ENCODE data around the gene ADAM19.

The ADAM19 gene

DNA sequence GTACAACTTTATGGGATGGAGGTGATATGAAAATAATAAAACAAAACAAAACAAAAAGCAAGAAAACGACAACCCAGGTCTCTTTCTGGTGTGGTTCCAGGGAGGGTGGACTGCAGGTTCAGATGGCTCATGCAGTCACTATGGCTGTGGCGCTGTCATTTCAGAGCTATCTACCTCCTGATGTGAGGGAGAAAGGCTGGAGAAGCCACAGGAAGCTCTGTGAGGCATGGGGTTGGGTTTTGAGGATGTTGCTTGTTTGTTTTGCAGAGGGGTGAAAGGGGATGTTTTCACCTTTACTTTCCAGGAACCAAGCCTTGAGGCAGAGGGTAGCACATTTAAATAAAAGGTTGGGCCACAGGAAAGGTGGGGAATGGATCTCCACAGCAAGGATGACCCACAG, 96.8 kb downstream of the ADAM19 start:
- Histone ChIP-seq H3K9ac (ENCODE audit: low read depth, low read length) (no peak overlapping the region), H3K36me3 (ENCODE audit: insufficient read depth, low read length) (no peaks in the 10 kb centered on the region), H3K4me1 (ENCODE audit: insufficient read depth, low read length) (peaks cover 22% of the 10 kb centered on the region), H3K9me3 (ENCODE audit: control insufficient read depth, insufficient read depth, low read length) (no peaks in the 10 kb centered on the region)

DNA sequence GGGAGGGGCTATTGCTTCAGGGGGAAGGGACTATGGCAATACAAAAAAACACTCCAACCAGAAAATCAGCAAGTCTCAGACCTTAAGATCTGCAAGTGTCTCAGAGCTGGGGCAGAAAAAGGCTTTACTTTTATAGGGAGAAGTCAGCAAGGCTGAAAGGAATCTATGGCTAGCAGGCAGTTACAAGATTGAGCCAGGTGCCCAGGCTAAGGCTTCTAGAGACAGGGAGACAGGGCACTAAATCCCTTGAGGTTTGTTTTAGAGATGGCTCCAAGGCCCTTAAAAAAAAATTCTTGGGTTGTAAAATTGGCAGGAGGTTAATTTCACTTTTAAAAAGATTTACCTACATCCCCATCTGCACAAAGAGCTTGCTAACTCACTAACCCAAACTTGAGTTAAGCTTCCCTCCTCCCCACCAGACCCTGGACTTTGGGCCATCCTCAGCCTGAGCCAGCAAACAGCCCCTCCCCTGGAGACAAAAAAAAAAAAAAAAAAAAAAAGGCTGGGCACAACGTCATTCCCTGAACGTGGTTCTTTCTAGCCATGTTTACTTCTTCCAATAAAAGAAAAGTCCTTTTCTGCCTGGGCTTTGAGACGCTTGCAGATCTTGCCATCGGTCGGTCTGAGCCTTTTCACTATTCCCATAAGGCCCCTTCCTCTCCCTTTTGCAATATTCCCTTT, 97.6 kb downstream of the ADAM19 start:
- H3K4me1 ChIP-seq (ENCODE audit: insufficient read depth, low read length) = peaks cover 22% of the 10 kb centered on the region
- no peaks in the 10 kb centered on the region for H3K36me3 ChIP-seq (ENCODE audit: insufficient read depth, low read length)
- H3K9me3 ChIP-seq (ENCODE audit: control insufficient read depth, insufficient read depth, low read length) = no peaks in the 10 kb centered on the region
- no peak overlapping the region for H3K9ac ChIP-seq (ENCODE audit: low read depth, low read length)

- Histone ChIP-seq H3K9ac (ENCODE audit: low read depth, low read length) (no peak overlapping the region), H3K4me1 (ENCODE audit: insufficient read depth, low read length) (peaks cover 22% of the 10 kb centered on the region), H3K36me3 (ENCODE audit: insufficient read depth, low read length) (no peaks in the 10 kb centered on the region), H3K9me3 (ENCODE audit: control insufficient read depth, insufficient read depth, low read length) (no peaks in the 10 kb centered on the region)
Measured at GRCh38 chr5:157476702-157477408, 98.7 kb downstream of the ADAM19 start.

DNA sequence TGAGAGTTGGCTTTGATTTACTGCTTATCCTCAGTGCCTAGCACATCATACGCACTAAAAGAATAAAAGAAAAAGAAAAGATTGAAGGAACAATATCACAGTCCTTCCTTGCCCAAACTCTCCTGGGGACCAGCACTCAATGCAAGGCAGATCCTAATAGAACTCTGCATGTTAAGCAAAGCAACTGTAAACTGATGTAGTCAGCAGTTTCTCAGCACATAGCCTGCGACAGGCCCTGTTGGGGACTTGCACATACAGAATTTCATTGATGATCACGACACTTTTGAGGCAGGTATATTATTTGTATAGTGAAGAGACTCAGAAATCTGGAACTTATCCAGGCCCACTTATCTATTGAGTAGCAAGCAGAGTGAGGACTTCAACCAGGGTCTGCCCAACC, 100.1 kb downstream of the ADAM19 start:
- Histone ChIP-seq H3K4me1 (ENCODE audit: insufficient read depth, low read length) (peaks cover 22% of the 10 kb centered on the region), H3K9me3 (ENCODE audit: control insufficient read depth, insufficient read depth, low read length) (no peaks in the 10 kb centered on the region), H3K36me3 (ENCODE audit: insufficient read depth, low read length) (no peaks in the 10 kb centered on the region), H3K9ac (ENCODE audit: low read depth, low read length) (no peak overlapping the region)

- no peaks in the 10 kb centered on the region for H3K9me3 ChIP-seq (ENCODE audit: control insufficient read depth, insufficient read depth, low read length)
- H3K36me3 ChIP-seq (ENCODE audit: insufficient read depth, low read length) = no peaks in the 10 kb centered on the region
- peaks cover 8% of the 10 kb centered on the region; the same call in 1 of the 2 replicates for H3K4me1 ChIP-seq (ENCODE audit: insufficient read depth, low read length)
- H3K9ac ChIP-seq (ENCODE audit: low read depth, low read length) = no peak overlapping the region
Measured at GRCh38 chr5:157473383-157474320, 101.9 kb downstream of the ADAM19 start.

DNA sequence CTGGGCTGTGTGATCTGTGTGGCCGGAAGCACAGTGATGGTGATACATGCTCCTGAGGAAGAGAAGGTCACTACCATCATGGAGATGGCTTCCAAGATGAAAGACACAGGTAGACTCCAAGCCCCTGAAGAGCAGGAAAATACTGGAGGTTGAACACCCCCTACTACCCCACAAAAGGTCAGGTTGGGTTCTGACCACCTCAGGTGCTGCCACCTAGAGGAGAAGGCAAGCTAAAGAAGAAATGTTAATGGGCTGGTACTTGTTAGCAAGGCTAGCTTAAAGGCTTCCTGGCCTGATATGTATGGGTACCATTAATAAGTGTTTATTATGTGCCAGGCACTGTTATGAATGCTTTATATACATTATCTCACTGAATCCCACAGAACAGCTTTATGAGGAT, 103.9 kb downstream of the ADAM19 start:
- Histone ChIP-seq H3K36me3 (ENCODE audit: insufficient read depth, low read length) (no peaks in the 10 kb centered on the region), H3K9ac (ENCODE audit: low read depth, low read length) (no peak overlapping the region), H3K9me3 (ENCODE audit: control insufficient read depth, insufficient read depth, low read length) (no peaks in the 10 kb centered on the region), H3K4me1 (ENCODE audit: insufficient read depth, low read length) (no peaks in the 10 kb centered on the region)

DNA sequence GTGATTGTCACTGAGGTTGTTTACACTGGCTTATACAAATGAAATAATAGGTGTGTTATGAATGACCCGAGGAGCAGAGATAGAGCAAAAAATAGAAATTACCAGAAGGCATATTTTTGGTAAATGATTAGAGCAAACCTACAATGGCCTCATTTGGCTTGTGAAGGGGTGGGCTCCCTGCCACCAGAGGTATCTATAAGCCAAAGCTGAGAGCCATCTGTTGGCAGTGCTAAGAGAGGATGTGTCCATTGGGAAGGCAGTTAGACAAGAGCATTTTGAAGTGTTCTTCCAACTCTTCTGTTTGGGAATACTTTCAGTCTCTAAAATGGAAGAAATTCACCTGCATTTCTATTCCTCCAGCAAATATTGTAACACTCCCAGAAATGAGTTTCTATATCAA, 104.9 kb downstream of the ADAM19 start:
- Histone ChIP-seq H3K4me1 (ENCODE audit: insufficient read depth, low read length) (no peaks in the 10 kb centered on the region), H3K9ac (ENCODE audit: low read depth, low read length) (no peak overlapping the region), H3K9me3 (ENCODE audit: control insufficient read depth, insufficient read depth, low read length) (no peaks in the 10 kb centered on the region), H3K36me3 (ENCODE audit: insufficient read depth, low read length) (no peaks in the 10 kb centered on the region)

DNA sequence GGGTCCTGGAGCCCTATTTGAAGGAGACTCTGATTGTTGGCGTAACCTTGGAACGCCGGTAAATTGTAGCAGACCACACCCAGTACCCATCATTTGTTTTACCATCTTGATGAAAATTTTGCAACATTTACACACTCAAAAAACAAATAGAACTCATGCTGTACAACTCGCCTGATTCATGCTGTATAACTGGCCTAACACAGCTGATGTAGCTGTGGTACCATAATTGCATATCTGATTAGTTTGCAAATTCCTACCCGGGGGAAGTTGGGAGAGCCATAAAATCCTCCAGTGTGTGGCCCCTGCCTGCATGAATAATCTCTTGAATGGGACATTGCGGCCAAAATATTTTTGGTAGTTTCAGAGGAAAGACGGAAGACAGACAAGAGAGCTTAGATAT, 105.9 kb downstream of the ADAM19 start:
- Histone ChIP-seq H3K9ac (ENCODE audit: low read depth, low read length) (no peak overlapping the region), H3K9me3 (ENCODE audit: control insufficient read depth, insufficient read depth, low read length) (no peaks in the 10 kb centered on the region), H3K4me1 (ENCODE audit: insufficient read depth, low read length) (no peaks in the 10 kb centered on the region; the same call in 1 of the 2 replicates), H3K36me3 (ENCODE audit: insufficient read depth, low read length) (no peaks in the 10 kb centered on the region)

GRCh38 chr5:157469073-157469472, 106.5 kb downstream of the ADAM19 start:
- H3K9ac ChIP-seq (ENCODE audit: low read depth, low read length) = no peak overlapping the region
- H3K9me3 ChIP-seq (ENCODE audit: control insufficient read depth, insufficient read depth, low read length) = no peaks in the 10 kb centered on the region
- no peaks in the 10 kb centered on the region for H3K36me3 ChIP-seq (ENCODE audit: insufficient read depth, low read length)

DNA sequence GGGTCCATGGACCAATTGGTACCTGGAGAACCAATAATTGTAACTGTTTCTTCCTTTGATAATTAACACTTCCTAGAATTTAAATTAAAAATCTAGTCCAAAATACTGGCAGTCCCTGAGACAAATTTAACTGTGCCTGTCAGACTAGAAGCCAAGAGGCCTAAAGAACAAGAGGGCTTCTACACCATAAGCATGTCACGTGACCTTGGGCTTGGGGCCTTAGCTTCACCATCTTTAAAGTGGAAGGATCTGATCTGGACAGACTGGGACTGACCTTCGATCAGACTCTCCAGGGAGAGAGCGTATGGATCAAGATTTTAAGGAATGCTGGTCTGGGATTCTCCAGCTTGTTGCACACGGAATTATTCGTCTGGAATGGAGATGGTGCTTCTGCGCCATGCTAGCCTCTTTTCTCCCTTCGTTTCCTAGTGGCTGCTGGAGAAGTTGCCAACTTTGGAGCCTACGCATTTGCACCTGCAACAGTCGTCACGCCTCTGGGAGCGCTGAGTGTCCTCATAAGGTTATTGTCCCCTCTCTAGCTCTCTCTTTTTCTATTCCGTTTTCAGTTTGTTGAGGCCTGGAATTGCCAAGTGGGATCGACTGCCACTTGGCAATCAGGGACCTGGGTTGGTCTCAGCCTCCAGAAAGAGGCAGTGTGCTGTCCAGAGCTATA, 107.1 kb downstream of the ADAM19 start:
- H3K9ac ChIP-seq (ENCODE audit: low read depth, low read length) = no peak overlapping the region
- H3K4me1 ChIP-seq (ENCODE audit: insufficient read depth, low read length) = peaks cover 9% of the 10 kb centered on the region
- H3K9me3 ChIP-seq (ENCODE audit: control insufficient read depth, insufficient read depth, low read length) = no peaks in the 10 kb centered on the region
- H3K36me3 ChIP-seq (ENCODE audit: insufficient read depth, low read length) = no peaks in the 10 kb centered on the region; the same call in 1 of the 2 replicates

More at GRCh38 chr5:157469073-157469472, 106.5 kb downstream of the ADAM19 start:
- peaks cover 3% of the 10 kb centered on the region for H3K4me1 ChIP-seq (ENCODE audit: insufficient read depth, low read length)

DNA sequence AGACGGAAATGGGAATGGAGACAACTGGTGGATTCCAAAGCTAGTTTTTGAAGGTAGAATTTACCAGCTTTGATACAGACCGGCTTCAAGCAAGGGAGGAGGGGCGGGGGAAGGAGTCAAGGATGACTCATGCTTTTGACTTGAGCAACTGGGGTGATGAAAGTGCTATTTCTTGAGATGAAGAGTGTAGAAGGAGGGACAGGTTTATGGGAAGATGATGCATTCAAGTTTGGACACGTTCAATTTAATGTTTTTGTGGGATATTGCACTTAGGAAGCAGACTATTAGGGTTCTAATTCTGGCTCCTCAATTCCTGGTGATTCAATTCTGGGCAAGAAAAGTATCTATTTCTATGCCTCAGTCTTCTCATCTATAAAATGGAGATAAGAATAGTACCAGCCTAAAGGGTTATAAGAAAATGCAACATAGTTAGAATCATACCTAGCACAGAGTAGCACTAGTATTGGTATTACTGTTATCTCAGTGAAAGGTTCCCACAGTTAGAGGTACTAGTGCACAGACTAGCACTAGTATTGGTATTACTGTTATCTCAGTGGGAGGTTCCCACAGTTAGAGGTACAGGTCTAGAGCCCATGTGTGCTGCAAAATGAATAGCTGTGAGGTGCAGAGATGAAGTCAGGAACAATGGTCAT, 110.9 kb downstream of the ADAM19 start:
- H3K36me3 ChIP-seq (ENCODE audit: insufficient read depth, low read length) = no peaks in the 10 kb centered on the region; the same call in 1 of the 2 replicates
- no peaks in the 10 kb centered on the region for H3K9me3 ChIP-seq (ENCODE audit: control insufficient read depth, insufficient read depth, low read length)
- H3K9ac ChIP-seq (ENCODE audit: low read depth, low read length) = peak overlapping the region; percentile 24; the same call in 1 of the 2 replicates
- peaks cover 10% of the 10 kb centered on the region for H3K4me1 ChIP-seq (ENCODE audit: insufficient read depth, low read length)

- Histone ChIP-seq H3K36me3 (ENCODE audit: insufficient read depth, low read length) (no peaks in the 10 kb centered on the region; the same call in 1 of the 2 replicates), H3K9ac (ENCODE audit: low read depth, low read length) (peak overlapping the region; percentile 24; the same call in 1 of the 2 replicates), H3K9me3 (ENCODE audit: control insufficient read depth, insufficient read depth, low read length) (no peaks in the 10 kb centered on the region), H3K4me1 (ENCODE audit: insufficient read depth, low read length) (peaks cover 16% of the 10 kb centered on the region)
Measured at GRCh38 chr5:157463621-157464518, 111.7 kb downstream of the ADAM19 start.

GRCh38 chr5:157463081-157463480, 112.5 kb downstream of the ADAM19 start:
- Histone ChIP-seq H3K9ac (ENCODE audit: low read depth, low read length) (no peak overlapping the region), H3K4me1 (ENCODE audit: insufficient read depth, low read length) (peaks cover 22% of the 10 kb centered on the region), H3K36me3 (ENCODE audit: insufficient read depth, low read length) (no peaks in the 10 kb centered on the region; the same call in 1 of the 2 replicates), H3K9me3 (ENCODE audit: control insufficient read depth, insufficient read depth, low read length) (no peaks in the 10 kb centered on the region)

All from ES-I3 (cell line).